NB4 (cell line): ENCODE measurements around the gene SIPA1.
"Not testable (repeated sequence)": the region's sequence is repeated elsewhere in the genome, so short reads cannot be mapped to it uniquely, and the experiment has no call there.

ENCODE experiments used
- DNase-seq: peaks from one replicate; pipeline ENCODE4 v3.0.0; 2010; ENCODE audit warnings: low read depth
- H3K4me3 ChIP-seq: one replicate; pipeline ENCODE4 v1.5.1; 2011; ENCODE audit warnings: mild to moderate bottlenecking, low read depth, low read length, moderate library complexity
- CTCF ChIP-seq: IDR thresholded peaks from one replicate; pipeline ENCODE4 v1.5.1; 2012; ENCODE audit warnings: low read depth, low read length
- MYC ChIP-seq: IDR thresholded peaks from 2 replicates; pipeline ENCODE4 v1.6.1; 2011; ENCODE audit warnings: low read depth, low read length
- POLR2A ChIP-seq: IDR thresholded peaks from 2 replicates; pipeline ENCODE4 v1.6.1; 2011; ENCODE audit warnings: mild to moderate bottlenecking; ENCODE audit not compliant: insufficient read length; ENCODE audit errors: extremely low read depth
- TF ChIP-seq, protein P1 (sequence below): IDR thresholded peaks from 2 replicates; pipeline ENCODE4 v1.6.1; 2011; ENCODE audit warnings: low read depth, low read length

SIPA1 gene

DNA sequence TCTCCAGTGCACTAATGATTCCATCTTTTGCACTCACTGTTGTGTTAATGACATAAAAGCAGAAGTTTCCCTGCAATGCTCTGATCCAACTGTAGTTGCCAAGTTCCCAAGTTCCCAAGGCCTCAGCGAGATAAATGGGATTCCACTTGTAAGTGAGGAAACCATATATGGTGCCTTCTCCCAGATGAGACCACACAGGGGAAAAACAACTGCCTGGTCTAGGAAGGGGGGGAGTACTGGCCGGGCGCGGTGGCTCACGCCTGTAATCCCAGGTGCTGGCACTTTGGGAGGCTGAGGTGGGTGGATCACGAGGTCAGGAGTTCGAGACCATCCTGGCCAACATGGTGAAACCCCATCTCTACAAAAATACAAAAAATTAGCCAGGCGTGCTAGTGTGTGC, 48.1 kb downstream of the SIPA1 start:
- TF ChIP-seq, protein P1, sequence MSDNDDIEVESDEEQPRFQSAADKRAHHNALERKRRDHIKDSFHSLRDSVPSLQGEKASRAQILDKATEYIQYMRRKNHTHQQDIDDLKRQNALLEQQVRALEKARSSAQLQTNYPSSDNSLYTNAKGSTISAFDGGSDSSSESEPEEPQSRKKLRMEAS: no peak
- TF ChIP-seq CTCF: no peak
- no peak for DNase-seq
- H3K4me3 ChIP-seq: no peak overlapping the region

DNA sequence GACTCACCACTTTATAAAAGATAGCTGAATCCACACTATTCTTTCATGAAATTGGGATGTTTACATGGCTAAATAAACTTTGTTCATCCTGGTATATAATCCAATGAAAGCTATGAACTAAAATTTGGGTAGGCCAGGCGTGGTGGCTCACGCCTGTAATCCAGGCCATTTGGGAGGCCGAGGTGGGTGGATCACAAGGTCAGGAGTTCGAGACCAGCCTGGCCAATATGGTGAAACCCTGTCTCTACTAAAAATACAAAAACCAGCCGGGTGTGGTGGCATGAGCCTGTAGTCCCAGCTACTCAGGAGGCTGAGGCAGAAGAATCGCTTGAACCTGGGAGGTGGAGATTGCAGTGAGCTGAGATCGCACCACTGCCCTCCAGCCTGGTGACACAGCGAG, 53.9 kb downstream of the SIPA1 start:
- not testable (repeated sequence) for H3K4me3 ChIP-seq, DNase-seq

DNA sequence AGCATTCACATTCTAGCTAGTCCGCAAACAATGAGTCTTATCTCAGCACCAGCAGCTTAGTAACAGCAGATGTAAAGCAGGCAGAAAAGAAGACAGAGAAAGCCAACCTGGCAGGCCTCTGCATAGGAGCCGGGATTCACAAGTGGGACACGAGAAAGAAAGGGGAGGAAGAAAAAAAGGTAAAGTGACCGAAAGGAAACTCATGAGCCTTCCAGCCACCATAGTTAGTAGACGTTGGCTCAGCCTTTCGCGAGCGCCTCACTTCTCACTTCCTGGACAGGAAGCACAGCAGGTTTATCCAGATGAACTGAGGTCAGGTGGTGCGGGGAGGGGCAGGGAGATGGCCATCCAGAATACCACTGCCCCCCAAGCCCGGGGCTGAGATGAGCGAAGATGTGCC, 54.5 kb downstream of the SIPA1 start:
- DNase-seq: no peak
- no peak overlapping the region for H3K4me3 ChIP-seq
- TF ChIP-seq MYC (no peak), POLR2A (no peak), CTCF (no peak)
- TF ChIP-seq, protein P1: no peak

DNA sequence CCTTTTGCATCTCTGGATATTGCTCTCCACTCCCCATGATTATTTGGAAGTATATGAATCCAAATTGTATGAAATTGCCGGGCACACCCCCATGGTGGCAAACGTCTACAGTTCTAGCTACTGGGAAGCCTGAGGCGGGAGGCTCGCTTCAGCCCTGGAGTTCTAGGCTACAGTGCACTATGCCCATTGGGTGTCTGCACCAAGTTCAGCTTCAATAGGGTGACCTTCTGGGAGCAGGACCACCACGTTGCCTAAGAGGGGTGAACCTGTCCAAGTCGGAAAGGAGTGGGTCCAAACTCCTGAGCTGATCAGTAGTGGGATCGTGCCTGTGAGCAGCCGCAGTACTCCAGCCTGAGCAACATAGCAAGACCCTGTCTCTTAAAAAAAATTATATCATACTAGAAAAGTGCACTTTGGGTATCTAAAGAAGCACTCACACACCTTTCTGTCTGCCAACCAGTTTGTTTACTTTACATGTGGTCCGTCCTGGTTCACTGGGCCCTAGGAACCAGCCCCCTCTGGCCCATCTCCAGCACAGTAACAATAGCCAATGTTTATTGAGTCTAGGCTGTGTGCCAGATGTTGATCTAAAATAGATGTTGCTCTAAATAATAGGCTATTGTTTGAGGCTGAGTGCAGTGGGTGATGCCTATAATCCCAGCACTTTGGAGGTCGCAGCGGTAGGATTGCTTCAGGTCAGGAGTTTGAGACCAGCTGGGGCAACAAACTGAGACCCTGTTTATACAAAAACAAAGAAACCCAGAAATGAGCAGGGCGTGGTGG, 57.7 kb downstream of the SIPA1 start:
- H3K4me3 ChIP-seq: no peak overlapping the region
- DNase-seq: no peak
- TF ChIP-seq MYC (no peak), CTCF (no peak), POLR2A (no peak)
- TF ChIP-seq, protein P1: no peak

- no peak overlapping the region for H3K4me3 ChIP-seq
- no peak for DNase-seq
- TF ChIP-seq CTCF (no peak), POLR2A (no peak), MYC (no peak)
- TF ChIP-seq, protein P1: no peak
These were observed 59.1 kb downstream of the SIPA1 start for GRCh38 chr11:65696802-65697552.

GRCh38 chr11:65698205-65698604, 60.3 kb downstream of the SIPA1 start:
- TF ChIP-seq, protein P1: no peak
- TF ChIP-seq MYC (no peak), CTCF (no peak), POLR2A (no peak)
- no peak for DNase-seq
- no peak overlapping the region for H3K4me3 ChIP-seq
